Mammary epithelial cell (primary cell): ENCODE data around the gene PRR3.

Source experiments
- EZH2 ChIP-seq: IDR thresholded peaks from 2 replicates; pipeline ENCODE4 v1.6.1; 2012; ENCODE audit warnings: low read length, inconsistent platforms, borderline replicate concordance
- TF ChIP-seq, protein P1 (sequence below), 2 donors: IDR thresholded peaks in 1 of 2; conservative IDR thresholded peaks in 1 of 2; 2 replicates each; pipeline ENCODE4 v1.5.1; 2011 to 2012; ENCODE audit warnings: inconsistent platforms in 2 of 2, low read length in 2 of 2, mild to moderate bottlenecking in 2 of 2, control low read depth in 1 of 2, low read depth in 1 of 2; ENCODE audit not compliant: insufficient read depth in 1 of 2; ENCODE audit errors: extremely low read depth in 1 of 2

GRCh38 chr6:30583921-30584320, 26.8 kb downstream of the PRR3 start:
- TF ChIP-seq, protein P1, sequence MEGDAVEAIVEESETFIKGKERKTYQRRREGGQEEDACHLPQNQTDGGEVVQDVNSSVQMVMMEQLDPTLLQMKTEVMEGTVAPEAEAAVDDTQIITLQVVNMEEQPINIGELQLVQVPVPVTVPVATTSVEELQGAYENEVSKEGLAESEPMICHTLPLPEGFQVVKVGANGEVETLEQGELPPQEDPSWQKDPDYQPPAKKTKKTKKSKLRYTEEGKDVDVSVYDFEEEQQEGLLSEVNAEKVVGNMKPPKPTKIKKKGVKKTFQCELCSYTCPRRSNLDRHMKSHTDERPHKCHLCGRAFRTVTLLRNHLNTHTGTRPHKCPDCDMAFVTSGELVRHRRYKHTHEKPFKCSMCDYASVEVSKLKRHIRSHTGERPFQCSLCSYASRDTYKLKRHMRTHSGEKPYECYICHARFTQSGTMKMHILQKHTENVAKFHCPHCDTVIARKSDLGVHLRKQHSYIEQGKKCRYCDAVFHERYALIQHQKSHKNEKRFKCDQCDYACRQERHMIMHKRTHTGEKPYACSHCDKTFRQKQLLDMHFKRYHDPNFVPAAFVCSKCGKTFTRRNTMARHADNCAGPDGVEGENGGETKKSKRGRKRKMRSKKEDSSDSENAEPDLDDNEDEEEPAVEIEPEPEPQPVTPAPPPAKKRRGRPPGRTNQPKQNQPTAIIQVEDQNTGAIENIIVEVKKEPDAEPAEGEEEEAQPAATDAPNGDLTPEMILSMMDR (conservative IDR thresholded peaks at IDR 0.05 in 1 of 2, IDR thresholded peaks at IDR 0.05 in 1 of 2; ENCODE audit: extremely low read depth in 1 of 2, insufficient read depth in 1 of 2, low read depth in 1 of 2, low read length in 2 of 2): no peak
- no peak for TF ChIP-seq EZH2
